Fibroblast of pulmonary artery (primary cell): ENCODE measurements around the gene ITGA11.

Experiments used
- DNase-seq: peaks from one replicate; pipeline ENCODE4 v3.0.0-alpha.2; 2010; ENCODE audit warnings: low read depth
- H3K4me3 ChIP-seq: replicated peaks from 2 replicates; pipeline ENCODE4 v1.5.1; 2011; ENCODE audit warnings: low read depth, mild to moderate bottlenecking, control low read depth, low read length, moderate library complexity
- TF ChIP-seq, protein P1 (sequence below): IDR thresholded peaks from 2 replicates; pipeline ENCODE4 v1.5.1; 2011; ENCODE audit warnings: mild to moderate bottlenecking, control low read depth, low read length, inconsistent platforms; ENCODE audit errors: missing control alignments

Gene ITGA11

DNA sequence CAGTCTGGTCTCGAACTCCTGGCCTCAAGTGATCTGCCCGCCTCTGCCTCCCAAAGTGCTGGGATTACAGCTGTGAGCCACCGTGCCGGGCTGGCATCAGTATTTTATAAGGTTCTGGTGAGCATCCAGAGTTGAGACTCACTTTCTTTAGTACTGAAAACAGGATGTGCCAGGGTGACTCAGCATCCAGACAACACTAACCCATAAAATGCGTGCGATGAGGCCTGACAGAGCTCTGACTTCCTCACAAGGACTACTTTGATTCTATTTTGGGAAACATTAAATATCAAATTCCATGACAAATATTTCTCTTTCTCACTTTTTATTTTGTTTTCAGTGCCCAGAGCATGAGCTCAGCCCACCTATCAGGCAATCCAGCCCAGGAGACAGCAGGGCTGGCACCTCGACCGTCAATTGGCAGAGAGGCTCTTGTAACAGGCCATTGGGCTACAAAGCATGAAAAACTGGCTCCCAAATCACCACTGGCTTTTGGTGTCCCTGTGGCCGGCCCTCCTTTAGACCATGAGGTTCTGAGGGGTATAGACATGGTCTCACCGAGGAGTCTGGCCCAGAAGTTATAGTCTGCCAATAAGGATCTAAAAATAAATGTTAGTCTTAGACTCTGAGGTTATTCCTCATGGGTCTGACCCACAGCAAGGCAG, 79.4 kb downstream of the ITGA11 start:
- peak; percentile 95 for DNase-seq
- TF ChIP-seq, protein P1, sequence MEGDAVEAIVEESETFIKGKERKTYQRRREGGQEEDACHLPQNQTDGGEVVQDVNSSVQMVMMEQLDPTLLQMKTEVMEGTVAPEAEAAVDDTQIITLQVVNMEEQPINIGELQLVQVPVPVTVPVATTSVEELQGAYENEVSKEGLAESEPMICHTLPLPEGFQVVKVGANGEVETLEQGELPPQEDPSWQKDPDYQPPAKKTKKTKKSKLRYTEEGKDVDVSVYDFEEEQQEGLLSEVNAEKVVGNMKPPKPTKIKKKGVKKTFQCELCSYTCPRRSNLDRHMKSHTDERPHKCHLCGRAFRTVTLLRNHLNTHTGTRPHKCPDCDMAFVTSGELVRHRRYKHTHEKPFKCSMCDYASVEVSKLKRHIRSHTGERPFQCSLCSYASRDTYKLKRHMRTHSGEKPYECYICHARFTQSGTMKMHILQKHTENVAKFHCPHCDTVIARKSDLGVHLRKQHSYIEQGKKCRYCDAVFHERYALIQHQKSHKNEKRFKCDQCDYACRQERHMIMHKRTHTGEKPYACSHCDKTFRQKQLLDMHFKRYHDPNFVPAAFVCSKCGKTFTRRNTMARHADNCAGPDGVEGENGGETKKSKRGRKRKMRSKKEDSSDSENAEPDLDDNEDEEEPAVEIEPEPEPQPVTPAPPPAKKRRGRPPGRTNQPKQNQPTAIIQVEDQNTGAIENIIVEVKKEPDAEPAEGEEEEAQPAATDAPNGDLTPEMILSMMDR: no peak
- no peak overlapping the region for H3K4me3 ChIP-seq

DNA sequence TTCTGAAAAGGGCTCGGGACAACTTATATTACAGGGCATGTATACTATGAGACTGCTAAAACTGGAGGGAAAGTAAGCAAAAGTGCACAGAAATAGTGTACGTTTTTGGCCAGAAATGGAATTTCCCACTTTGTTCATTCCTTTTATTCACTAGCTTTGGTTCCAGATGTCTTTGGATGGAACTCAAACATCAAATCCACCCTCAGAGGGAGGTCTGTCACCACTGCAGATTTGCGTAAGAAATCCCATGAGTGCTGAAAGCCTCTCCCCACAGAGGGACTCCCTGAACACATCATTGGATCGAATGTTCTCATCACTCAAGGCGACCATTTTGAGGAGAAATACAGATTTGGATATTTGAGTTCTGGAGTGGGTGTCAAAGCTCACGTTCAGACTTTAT, 82.8 kb downstream of the ITGA11 start:
- TF ChIP-seq, protein P1: no peak
- DNase-seq: no peak
- H3K4me3 ChIP-seq: no peak overlapping the region

DNA sequence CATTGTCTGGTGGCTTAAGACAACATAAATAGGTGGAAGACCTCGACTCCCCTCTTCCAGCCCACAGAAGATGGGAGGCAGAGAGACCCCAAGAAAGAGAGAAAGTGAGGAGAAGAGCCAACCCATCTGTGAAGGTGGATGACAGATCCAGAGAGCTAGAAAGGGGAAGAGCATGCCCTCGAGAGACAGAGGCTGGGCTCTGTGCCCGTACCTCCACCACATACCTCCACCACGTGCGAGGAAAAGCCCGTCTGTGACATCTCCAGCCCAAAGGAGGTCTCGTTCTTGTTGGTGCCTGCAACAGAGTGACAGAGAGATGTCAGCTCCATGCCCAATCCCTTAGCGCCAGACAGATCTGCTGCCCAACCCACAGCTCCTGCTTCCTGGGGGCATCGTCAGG, 83.4 kb downstream of the ITGA11 start:
- no peak overlapping the region for H3K4me3 ChIP-seq
- TF ChIP-seq, protein P1: no peak
- no peak for DNase-seq

DNA sequence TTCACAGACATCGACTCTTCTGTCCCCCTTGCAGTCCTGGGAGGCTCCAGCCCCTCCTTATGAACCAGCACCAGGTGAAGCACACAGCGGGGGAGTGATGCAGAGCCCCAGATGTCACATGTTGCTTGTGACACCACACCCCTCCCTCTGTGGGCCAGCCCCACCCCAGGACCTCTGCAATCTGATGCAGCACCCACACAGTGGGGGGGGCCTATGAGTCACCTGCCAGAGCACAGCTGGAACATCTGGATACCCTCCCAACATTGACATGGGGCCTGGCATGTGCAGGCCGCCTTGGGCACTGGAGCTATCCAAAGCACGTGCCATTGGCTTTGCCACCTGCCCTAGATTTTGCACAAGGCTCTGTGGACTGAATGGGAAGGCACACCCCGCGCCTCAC, 83.9 kb downstream of the ITGA11 start:
- TF ChIP-seq, protein P1: no peak
- no peak for DNase-seq
- H3K4me3 ChIP-seq: no peak overlapping the region

DNA sequence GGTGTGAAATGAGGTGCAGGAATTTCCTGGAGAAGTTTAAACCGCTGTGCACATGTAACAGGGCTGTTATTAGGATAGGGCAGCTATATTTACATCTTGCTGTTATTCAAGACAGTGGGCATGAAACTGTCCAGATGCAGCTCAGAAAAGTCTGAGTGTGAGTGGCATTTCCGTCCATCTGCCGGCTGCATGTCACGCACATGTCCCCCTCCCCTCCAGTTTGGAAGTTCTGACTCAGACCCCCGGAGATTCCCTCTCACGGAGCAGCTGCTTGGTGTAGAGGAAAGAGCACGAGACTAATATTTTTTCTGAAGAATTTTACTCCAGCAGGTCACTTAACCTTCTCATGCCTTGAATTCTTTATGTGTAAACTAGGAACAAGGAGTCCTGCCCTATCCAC, 84.6 kb downstream of the ITGA11 start:
- peak; percentile 50 for DNase-seq
- no peak overlapping the region for H3K4me3 ChIP-seq
- TF ChIP-seq, protein P1: no peak

DNA sequence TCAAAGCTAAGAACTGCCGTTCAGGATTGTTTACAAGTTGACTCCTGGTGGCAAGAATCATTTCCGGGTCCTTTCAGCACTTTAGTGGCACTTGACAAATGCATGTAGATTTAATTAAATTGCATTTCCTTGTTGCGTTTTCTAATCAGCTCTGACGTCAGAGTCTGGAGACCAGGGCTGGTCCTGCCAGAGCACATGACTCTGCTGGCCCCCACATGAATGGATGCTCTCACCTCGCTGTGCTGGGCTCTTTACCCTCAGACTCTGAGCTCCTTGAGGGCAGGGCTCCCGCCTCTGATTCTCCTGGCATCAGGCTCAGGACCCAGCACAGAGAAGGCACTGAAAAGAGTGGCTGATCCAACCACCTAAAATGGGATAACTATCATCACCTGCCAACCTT, 85.0 kb downstream of the ITGA11 start:
- DNase-seq: no peak
- TF ChIP-seq, protein P1: no peak
- no peak overlapping the region for H3K4me3 ChIP-seq

DNA sequence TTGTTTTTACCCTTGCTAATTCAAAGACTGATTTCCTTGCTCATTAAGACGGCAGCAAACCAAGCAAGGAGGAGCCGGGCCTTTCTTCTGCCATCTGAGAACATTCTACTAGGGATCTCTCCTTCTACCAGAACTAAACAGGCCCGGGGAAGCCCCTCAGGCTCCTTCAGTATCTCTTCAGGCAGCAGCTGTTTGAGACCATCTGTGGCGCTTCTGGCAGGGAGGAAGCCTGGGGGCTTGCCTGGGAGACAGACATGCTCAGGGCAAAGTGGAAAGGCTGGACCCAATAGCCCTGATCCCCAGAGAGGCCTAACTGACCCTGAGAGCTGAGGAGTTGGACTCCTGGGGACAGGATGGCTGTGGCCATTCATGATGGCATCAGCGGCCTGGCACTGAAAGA, 86.5 kb downstream of the ITGA11 start:
- H3K4me3 ChIP-seq: no peak overlapping the region
- TF ChIP-seq, protein P1: no peak
- DNase-seq: no peak
